Ovary (tissue), 3 donors: ENCODE measurements around the gene KRT4.

Experiments
- CTCF ChIP-seq, 3 donors: fragments of 450-650 bp in 2 of 3; fragments of 200-600 bp in 1 of 3; IDR thresholded peaks; one replicate each; pipeline versions ENCODE4 v1.5.1 to v1.8.0; 2016 to 2022; ENCODE audit warnings: antibody characterized with exemption in 3 of 3, mild to moderate bottlenecking in 1 of 3
- POLR2A ChIP-seq: fragments of 450-650 bp; IDR thresholded peaks from one replicate; pipeline ENCODE4 v1.6.1; 2017; ENCODE audit warnings: antibody characterized with exemption, mild to moderate bottlenecking, moderate library complexity
- donor health status: DM: no; HTN: no; CAD: no.

DNA sequence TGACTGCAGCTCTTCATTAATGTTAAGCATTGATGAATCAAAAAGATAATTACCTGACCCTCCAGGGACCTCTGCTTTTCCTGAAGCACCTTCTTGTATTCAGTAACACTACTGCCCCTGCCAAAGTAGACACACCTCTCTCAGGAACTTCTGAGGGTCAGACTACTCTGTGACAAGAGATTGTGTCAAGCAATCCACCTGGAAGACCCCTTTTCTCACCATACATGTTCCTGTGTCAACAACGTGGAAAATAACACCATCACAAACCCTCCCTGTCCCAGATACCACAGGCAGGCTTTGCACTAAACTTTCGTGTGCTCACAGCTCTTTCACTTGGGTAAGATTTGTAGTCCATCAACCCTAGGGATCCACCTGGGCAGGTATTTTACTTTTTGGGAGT is 49.9 kb downstream of the KRT4 start:
- TF ChIP-seq CTCF (IDR thresholded peaks at IDR 0.05) = no peak
- no peak for TF ChIP-seq POLR2A
